Measurements from ENCODE around the gene SLC6A5. TPM values are rescaled to one million over a fixed set of nuclear protein-coding genes. Genes with fewer than 3 reads are reported as not detected.

The SLC6A5 gene
- total and polyA plus RNA-seq, 9 of the 15 experiments (the other 6 are each of a cell fraction or from before 2014, with no cell fraction given), result 0.08 TPM; not detected in 8

DNA sequence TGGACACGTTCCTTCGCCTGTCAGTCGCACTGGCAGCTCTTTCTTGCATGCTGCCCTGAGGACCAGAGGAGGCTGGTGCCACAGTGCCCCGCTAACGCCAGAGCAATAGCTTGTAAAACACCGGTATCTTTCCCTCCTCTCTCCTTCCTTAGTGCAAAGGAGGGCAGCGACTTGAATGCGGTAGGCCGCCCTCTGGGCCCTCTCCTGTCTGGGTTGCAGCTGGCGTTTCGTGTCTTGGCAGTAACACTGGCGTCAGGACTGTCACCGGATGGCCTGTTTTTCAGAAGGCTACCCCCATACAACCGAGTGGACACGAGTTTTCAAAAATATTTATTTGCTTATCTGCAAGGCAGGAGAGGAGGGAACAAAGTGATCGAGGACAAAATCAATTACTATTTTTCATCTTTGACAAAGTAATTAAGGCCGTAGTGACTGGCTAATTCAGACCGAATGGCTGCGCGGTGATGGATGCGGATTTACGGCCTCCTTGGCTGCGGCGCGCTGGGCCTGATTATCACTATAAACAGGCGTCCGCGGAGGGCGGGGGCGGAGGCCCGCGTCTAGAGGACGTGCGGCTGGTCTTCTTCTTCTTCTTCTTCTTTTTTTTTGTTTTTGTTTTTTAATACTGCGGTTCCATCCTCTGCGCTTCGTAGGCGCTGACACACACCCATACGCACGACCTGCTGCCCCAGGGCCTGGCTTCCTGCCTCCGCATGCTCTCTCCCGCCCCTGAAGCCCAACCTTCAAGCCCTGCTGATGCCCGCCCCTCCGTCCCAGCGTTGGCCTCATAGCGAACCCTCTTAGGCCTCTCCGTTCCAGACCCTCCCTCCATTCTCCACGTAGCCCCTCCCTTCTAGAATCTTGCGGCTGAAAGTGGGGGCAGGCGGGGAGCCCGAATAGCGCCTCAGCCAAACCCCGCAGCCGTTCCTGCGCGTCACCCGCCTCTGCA is 2.9 kb upstream of the SLC6A5 start (continued):
- peak; percentile 75 for TF ChIP-seq ARID1B (IDR thresholded peaks at IDR 0.05)
- TF ChIP-seq ZNF717 (CRISPR knock-in tag; IDR thresholded peaks at IDR 0.05), result no peak
- TF ChIP-seq, protein P1, sequence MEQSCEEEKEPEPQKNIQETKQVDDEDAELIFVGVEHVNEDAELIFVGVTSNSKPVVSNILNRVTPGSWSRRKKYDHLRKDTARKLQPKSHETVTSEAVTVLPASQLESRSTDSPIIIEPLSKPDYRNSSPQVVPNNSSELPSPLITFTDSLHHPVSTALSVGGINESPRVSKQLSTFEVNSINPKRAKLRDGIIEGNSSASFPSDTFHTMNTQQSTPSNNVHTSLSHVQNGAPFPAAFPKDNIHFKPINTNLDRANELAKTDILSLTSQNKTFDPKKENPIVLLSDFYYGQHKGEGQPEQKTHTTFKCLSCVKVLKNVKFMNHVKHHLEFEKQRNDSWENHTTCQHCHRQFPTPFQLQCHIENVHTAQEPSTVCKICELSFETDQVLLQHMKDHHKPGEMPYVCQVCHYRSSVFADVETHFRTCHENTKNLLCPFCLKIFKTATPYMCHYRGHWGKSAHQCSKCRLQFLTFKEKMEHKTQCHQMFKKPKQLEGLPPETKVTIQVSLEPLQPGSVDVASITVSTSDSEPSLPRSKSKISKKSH (CRISPR knock-in tag; IDR thresholded peaks at IDR 0.05), result no peak
- no peak for TF ChIP-seq PHF8 (IDR thresholded peaks at IDR 0.05; ENCODE audit: borderline replicate concordance, low read length)
- TF ChIP-seq, protein P2, sequence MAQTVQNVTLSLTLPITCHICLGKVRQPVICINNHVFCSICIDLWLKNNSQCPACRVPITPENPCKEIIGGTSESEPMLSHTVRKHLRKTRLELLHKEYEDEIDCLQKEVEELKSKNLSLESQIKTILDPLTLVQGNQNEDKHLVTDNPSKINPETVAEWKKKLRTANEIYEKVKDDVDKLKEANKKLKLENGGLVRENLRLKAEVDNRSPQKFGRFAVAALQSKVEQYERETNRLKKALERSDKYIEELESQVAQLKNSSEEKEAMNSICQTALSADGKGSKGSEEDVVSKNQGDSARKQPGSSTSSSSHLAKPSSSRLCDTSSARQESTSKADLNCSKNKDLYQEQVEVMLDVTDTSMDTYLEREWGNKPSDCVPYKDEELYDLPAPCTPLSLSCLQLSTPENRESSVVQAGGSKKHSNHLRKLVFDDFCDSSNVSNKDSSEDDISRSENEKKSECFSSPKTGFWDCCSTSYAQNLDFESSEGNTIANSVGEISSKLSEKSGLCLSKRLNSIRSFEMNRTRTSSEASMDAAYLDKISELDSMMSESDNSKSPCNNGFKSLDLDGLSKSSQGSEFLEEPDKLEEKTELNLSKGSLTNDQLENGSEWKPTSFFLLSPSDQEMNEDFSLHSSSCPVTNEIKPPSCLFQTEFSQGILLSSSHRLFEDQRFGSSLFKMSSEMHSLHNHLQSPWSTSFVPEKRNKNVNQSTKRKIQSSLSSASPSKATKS (CRISPR knock-in tag; IDR thresholded peaks at IDR 0.05), result no peak
- TF ChIP-seq EHMT2 (IDR thresholded peaks at IDR 0.05), result peak; percentile 54; the same call in 1 of the 2 replicates
- TF ChIP-seq, protein P3, sequence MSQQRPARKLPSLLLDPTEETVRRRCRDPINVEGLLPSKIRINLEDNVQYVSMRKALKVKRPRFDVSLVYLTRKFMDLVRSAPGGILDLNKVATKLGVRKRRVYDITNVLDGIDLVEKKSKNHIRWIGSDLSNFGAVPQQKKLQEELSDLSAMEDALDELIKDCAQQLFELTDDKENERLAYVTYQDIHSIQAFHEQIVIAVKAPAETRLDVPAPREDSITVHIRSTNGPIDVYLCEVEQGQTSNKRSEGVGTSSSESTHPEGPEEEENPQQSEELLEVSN (IDR thresholded peaks at IDR 0.05; ENCODE audit: borderline replicate concordance in 1 of 2, extremely low read depth in 1 of 2, insufficient read depth in 1 of 2, insufficient read length in 1 of 2, low read depth in 1 of 2, low read length in 1 of 2, poor library complexity in 1 of 2, severe bottlenecking in 1 of 2), result peak in 1 of 2 experiments; percentile 73
- TF ChIP-seq, protein P4, sequence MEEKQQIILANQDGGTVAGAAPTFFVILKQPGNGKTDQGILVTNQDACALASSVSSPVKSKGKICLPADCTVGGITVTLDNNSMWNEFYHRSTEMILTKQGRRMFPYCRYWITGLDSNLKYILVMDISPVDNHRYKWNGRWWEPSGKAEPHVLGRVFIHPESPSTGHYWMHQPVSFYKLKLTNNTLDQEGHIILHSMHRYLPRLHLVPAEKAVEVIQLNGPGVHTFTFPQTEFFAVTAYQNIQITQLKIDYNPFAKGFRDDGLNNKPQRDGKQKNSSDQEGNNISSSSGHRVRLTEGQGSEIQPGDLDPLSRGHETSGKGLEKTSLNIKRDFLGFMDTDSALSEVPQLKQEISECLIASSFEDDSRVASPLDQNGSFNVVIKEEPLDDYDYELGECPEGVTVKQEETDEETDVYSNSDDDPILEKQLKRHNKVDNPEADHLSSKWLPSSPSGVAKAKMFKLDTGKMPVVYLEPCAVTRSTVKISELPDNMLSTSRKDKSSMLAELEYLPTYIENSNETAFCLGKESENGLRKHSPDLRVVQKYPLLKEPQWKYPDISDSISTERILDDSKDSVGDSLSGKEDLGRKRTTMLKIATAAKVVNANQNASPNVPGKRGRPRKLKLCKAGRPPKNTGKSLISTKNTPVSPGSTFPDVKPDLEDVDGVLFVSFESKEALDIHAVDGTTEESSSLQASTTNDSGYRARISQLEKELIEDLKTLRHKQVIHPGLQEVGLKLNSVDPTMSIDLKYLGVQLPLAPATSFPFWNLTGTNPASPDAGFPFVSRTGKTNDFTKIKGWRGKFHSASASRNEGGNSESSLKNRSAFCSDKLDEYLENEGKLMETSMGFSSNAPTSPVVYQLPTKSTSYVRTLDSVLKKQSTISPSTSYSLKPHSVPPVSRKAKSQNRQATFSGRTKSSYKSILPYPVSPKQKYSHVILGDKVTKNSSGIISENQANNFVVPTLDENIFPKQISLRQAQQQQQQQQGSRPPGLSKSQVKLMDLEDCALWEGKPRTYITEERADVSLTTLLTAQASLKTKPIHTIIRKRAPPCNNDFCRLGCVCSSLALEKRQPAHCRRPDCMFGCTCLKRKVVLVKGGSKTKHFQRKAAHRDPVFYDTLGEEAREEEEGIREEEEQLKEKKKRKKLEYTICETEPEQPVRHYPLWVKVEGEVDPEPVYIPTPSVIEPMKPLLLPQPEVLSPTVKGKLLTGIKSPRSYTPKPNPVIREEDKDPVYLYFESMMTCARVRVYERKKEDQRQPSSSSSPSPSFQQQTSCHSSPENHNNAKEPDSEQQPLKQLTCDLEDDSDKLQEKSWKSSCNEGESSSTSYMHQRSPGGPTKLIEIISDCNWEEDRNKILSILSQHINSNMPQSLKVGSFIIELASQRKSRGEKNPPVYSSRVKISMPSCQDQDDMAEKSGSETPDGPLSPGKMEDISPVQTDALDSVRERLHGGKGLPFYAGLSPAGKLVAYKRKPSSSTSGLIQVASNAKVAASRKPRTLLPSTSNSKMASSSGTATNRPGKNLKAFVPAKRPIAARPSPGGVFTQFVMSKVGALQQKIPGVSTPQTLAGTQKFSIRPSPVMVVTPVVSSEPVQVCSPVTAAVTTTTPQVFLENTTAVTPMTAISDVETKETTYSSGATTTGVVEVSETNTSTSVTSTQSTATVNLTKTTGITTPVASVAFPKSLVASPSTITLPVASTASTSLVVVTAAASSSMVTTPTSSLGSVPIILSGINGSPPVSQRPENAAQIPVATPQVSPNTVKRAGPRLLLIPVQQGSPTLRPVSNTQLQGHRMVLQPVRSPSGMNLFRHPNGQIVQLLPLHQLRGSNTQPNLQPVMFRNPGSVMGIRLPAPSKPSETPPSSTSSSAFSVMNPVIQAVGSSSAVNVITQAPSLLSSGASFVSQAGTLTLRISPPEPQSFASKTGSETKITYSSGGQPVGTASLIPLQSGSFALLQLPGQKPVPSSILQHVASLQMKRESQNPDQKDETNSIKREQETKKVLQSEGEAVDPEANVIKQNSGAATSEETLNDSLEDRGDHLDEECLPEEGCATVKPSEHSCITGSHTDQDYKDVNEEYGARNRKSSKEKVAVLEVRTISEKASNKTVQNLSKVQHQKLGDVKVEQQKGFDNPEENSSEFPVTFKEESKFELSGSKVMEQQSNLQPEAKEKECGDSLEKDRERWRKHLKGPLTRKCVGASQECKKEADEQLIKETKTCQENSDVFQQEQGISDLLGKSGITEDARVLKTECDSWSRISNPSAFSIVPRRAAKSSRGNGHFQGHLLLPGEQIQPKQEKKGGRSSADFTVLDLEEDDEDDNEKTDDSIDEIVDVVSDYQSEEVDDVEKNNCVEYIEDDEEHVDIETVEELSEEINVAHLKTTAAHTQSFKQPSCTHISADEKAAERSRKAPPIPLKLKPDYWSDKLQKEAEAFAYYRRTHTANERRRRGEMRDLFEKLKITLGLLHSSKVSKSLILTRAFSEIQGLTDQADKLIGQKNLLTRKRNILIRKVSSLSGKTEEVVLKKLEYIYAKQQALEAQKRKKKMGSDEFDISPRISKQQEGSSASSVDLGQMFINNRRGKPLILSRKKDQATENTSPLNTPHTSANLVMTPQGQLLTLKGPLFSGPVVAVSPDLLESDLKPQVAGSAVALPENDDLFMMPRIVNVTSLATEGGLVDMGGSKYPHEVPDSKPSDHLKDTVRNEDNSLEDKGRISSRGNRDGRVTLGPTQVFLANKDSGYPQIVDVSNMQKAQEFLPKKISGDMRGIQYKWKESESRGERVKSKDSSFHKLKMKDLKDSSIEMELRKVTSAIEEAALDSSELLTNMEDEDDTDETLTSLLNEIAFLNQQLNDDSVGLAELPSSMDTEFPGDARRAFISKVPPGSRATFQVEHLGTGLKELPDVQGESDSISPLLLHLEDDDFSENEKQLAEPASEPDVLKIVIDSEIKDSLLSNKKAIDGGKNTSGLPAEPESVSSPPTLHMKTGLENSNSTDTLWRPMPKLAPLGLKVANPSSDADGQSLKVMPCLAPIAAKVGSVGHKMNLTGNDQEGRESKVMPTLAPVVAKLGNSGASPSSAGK (IDR thresholded peaks at IDR 0.05), result peak; percentile 51; the same call in 1 of the 2 replicates
- no peak for TF ChIP-seq ZNF75A (CRISPR knock-in tag; IDR thresholded peaks at IDR 0.05)

Measured in K562 (cell line).